DMS153 (cell line): ENCODE data around the gene INVS.

Experiments
- DNase-seq: peaks from one replicate; lab custom pipeline; 2025; lab: John Stamatoyannopoulos, UW

INVS gene

DNA sequence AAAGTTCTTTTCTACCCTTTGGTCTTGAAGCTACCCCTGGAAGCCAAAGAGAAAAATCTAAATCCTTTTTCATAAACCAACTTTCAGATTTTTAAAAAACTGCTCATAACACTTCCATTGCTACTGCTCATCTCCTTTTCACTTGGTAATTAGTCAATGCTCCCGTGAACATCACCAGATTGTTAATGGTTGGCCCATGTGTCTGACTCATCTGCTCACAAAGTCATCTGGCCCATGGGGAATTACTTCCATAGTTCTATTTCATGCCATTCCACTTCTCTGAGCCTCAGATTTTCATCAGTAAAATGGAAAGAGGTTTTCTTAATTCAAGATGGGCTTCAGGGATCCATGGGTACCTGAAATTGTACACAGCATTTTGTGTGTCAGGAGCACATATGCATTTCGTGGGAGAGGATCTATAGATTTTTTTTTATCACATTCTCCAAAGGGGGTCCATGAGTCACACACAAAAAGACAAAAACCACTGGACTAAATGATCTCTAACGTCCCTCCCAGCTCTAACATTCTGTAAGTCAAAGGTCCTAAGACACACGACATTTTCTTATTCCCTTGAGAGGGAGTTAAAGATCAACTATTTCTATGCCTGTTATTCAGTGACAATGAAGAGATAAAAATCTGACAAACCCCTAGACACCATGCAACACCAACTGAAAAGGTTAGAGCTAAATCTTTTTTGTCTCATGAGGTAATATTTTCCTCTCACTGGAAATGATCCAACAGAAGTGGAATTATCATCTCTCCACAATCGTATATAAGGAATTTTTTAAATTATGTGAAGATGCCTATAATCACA, 178.3 kb downstream of the INVS start:
- no peak for DNase-seq

DNA sequence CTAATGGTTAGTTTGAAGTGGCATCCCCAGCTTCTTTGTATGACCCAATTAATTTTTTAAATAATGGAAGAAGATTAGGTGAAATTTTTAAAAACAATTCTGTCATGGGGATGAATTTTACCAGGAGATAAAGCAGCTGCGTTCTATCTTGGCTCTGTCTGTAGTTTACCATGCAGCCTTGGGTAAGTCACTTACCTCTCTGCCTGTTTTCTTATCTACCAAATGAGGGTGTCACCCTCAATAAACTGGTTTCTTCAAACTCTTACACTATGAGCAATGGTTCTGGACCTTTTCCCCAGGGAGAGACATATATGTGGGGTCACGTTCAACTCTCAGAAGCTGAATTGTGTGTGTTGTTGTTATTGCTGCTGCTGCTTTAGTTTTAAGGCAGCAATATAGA, 182.0 kb downstream of the INVS start:
- DNase-seq = no peak

DNA sequence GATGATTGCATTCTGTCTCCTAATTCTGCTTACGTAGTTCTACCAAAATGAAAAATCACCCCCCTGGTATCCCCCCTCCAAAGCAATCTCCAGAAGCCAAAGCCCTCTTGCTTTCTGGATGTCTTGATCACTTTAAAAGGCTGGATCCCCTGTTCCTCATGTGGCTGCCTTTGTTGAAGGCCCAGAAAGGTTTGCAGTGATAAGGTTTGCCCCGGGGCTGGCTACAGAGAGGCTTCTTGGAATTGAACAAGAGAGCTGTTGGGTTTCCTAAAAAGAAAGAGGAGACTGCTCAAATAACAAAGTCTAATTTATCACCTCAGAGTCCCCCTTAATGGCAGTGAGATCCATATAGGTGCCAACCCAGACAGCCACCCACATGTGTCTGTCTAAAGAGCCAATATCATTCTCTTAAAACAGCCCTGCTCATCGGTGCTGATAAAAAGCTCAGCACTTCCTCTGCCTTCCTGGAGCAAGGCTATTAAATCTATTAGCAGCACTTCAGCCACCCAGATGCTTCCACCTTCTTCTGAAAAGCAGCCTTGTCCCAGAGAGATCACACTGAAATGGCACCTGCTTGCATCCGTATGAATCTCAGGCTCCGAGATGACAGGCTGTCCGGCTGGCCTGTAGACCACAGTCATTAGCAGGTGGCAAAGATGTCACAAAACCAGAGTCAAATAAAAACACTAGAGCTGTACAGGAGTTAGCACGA, 182.8 kb downstream of the INVS start:
- no peak for DNase-seq

DNA sequence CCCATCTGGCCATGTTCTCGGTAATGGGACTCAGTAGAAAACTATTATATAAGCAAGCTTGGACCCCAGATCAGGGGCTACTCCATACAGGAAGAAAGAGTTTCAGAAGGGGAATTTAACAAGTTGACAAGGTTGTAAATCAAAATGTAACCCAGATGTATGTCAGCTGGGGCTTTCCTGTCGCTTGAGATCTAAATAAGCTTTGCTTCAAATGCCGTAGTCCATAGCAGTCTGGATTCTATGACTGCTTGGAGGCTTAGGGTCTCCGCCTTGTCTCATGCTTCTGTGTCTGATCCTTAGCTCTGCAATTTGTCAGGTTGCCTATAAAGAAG, 183.3 kb downstream of the INVS start:
- DNase-seq = no peak

DNA sequence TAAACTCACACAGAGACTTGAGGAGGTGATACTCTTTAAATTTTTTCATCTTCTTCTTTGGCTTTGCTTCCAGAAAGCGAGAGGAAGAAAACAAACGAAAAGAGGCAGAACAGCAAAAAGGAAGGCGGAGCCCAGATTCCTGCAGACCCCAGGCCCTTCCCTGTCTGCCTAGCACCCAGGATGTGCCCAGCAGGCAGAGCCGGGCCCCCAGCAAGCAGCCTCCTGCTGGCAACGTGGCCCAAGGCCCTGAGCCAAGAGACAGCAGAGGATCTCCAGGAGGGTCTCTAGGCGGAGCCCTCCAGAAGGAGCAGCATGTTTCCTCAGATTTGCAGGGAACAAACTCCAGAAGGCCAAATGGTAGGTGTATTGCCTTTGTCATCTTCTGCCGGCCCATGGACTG, 185.2 kb downstream of the INVS start:
- DNase-seq = no peak

DNA sequence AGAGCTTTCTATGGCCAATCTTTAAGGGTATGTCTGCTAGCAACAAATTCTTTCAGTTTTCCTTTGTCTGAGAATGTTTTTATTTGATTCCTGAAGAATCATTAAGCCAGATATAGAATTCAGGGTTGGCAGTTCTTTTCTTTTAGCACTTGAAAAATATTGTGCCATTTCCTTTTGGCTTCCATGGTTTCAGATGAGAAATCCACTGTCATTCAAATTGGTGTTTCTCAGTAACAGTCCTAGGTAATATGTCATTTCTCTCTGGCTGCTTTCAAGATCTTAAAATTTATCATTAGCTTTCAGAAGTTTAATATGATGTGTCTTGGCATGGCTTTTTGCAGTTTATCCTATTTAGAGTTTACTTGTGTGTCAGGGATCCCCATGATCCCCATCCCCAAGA, 186.0 kb downstream of the INVS start:
- DNase-seq = no peak

DNA sequence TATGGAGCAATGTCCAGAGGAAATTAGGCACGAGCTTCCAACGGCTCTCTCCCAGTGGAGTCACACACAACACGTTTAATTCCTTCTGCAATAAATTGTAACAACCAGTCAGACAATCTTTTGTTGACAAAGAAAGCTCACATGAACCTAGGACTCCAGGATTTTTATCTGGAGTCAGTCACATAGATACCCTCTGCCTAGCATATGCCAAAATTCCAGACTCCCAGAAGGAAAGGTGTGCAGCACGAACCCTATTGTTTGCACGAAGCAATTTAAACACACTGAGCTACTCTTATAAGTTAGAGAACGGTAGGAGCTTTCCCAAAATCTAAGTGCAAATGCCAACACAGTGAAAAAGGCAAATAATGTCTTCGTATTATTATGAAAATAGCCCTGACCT, 186.6 kb downstream of the INVS start:
- DNase-seq = no peak

DNA sequence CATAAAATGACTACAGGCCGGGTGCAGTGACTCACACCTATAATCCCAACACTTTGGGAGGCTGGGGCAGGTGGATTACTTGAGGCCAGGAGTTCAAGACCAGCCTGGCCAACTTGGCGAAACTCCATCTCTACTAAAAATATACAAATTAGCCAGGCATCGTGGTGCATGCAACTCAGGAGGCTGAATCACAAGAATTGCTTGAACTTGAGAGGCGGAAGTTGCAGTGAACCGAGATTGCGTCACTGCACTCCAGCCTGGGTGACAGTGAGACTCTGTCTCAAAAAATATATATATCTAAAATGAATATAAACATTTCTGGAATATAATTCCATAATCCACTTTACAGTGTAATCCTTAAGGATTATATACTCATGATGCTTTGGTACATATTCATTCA, 187.2 kb downstream of the INVS start:
- DNase-seq = no peak

DNA sequence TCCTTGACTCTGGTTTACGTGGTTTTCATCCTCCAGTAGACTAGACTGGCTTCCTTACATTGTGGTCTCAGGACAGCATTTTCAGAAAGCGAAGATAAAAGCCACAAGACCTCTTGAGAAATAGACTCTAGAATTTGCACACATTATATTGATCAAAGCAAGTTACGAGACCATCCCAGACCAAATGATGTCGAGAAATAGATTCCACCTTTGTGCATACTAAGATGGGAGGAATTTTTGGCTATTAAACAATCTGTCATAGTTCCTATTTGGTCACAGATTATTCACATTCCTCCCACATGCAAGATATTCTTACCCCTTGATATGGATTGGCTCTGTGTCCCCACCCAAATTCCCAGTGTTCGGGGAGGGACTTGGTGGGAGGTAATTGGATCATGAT, 188.1 kb downstream of the INVS start:
- no peak for DNase-seq

DNA sequence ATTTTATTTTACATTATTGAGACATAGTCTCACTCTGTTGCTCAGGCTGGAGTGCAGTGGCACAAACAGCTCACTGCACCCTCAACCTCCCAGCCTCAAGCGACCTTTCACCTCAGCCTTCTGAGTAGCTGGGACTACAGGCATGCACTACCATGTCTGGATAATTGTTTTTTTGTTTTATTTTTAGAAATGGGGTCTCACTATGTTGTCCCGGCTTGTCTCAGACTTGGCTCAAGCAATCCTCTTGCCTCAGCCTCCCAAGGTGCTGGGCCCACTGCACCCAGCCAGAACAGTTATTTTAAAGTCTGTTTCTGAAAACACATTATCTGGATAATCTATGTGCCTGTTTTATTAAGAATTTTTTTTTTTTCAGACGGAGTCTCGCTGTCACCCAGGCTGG, 191.7 kb downstream of the INVS start:
- no peak for DNase-seq

DNA sequence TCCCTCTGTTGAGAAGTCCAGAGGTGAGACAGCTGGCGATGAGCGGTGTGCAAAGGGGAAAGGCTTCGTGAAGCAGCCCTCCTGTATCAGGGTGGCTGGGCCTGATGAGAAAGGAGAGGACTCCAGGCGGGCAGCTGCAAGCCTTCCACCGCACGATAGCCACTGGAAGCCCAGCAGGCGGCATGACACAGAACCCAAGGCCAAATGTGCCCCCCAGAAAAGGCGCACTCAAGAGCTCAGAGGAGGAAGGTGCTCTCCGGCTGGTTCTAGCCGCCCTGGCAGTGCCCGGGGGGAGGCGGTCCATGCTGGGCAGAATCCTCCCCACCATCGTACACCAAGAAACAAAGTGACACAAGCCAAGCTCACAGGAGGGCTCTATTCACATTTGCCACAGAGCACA, 193.4 kb downstream of the INVS start:
- DNase-seq = no peak

DNA sequence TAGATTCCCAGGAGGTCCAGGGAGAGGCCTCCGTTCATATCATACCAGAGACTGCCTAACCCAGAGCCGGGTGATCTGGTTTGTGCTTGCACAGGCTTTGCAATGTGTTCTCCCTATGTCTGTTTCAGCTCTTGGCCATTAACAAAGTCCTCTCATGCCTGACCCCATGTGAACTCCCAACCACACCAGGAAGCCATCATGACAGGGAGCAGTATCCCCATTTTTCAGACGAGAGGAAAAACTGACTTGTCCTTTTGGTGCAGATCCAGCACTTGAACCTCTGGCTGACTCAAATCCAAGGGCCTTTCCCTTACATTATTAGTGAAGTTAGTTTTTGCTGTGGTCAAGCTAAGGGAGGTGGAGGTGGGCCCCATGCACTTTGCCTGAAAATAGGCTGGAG, 195.3 kb downstream of the INVS start:
- DNase-seq = no peak

DNA sequence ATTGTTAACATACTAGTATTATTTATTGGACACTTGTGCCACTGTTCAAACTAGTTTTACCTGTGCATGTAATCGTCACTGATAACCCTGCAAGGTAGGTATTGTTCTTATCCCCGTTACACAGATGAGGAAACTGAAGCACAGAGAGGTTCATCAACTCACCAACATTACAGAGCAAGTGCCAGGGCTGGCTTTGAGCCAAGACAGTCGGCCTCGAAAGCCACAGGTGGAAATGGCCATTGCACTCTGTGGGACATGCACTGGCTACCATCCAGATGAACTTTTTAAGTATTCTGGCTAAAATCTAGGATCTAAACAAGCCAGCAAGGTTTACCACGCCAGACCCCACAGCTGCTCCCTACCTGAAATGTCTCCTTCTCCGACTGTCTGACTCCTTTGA, 195.8 kb downstream of the INVS start:
- DNase-seq = no peak

DNA sequence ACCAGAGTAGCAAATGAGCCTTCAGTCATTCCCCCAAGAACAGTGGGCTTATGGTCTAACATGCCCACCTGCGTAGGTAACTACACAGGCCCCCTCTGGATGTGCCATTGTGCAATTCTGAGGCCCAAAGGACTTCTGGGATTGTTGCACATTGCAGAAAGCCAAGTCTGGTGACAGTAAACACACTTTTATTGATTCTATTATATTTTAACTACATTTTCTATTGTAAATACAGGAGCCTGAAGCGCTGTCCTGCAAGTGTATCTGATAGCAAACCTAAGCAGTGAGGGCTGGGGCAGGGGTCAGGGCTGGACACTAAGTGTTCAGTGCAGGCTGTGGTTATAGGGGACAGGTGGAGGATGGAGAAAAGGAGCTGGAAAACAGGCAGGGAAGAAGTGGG, 196.2 kb downstream of the INVS start:
- no peak for DNase-seq

DNA sequence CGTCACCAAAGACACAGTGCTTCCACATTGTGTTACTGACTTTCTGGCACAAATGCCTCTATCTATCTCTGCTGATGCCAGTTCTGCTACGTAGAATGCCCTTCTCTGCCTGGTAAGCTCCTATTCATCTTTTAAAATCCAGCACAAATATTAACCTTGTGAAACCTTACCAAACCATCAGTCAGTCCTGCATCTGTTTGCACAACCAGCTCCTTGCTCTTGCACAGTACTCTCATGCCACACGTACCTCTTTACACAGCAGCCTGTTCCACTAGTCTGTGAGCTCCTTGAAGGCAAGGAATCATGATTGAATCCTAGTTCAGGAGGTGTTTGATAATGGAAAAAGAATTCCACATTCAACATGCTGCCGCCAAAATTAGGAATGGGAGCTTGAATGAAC, 197.4 kb downstream of the INVS start:
- no peak for DNase-seq

DNA sequence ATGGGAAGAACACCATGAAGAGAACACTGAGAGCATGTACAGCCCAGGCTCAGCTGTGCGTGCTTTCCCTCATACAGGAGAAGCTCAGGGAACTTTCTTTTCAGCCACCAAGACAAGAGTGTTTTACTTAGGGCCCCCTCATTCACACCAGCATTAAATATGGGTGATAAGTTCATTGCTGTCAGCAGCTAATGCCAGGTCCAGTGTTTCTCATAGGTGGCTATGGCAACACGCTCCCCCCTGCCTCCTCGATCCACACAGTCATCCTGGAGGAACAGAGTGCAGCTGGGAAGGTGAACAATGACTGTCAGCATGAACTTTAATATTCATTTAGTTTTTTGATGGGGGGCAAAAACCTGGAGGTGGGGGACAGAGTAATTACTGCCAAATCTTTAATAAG, 199.3 kb downstream of the INVS start:
- DNase-seq = no peak

DNA sequence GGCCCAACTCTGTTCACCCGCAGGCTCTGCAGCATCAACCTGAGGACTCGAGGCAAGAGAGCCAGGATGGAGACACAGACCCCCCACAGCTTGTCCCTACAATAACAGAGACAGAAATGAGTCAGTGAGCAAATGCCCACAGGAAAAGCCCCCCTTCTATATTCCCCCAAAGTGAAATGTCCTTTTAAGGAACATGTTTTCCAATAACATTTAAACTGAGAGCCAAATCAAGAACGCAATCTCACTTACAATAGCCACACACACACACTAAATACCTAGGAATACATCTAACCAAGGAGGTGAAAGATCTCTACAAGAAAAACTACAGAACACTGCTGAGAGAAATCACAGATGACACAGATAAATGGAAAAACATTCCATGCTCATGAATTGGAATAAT, 204.7 kb downstream of the INVS start:
- no peak for DNase-seq

DNA sequence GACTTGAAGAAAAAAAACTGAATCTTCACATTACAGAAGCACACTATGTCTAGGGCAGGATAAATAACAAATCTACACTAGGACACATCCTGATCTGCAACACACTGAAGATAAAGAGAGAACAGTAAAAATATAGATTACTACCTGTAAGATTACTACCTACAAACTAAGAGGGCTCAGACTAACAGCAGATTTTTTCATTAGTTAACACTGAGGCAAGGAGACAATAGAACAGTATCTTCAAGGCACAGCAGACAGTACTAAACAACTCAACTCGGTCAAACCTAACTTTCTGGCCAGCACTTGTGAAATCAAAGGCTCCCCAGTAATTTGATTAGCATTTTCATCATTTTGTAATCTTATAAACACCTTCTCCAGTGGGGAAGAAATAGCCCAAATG, 207.2 kb downstream of the INVS start:
- DNase-seq = no peak

DNA sequence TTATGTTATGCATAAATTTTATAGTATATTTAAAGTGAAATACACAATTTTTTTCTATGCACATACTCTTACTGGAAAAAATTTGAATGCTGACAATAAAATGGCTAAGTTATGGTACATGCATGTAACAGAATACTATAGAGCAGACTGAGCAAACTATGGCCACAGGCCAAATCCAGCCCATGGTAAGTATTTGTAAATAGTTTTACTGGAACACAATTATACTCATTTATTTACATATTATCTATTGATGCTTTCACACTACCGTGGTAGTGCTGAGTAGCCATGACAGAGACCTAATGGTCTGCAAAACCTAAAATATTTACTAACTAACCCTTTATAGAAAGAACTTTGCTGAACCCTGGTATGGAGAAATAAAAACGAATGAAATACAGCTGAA, 208.0 kb downstream of the INVS start:
- no peak for DNase-seq

DNA sequence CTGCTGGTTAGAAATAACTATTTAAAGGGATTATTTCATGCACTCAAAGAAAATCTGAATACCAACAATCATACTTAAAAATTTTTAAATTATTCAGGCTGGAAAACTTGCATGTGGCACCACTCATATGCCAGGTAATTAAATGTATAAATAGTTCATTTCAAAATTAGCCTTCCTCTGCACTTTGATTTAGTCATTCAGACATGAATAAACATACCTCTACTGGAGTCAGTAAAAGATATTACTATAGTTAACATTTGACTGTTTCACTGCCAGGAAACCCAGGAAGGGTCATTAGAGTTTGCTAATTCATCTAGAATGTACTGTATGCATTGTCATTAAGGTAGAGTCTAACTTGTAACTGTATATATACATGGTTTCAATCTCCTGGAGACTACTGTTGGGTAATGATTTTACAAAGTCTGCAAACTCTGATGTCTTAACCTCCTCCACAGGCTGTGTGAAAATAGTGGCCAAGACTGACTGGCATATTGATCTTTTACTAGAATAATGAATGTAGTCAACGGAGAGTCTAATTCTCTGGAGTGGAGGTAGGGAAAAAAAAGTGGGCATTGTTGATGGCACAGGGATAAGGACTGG, 210.0 kb downstream of the INVS start:
- DNase-seq = no peak

DNA sequence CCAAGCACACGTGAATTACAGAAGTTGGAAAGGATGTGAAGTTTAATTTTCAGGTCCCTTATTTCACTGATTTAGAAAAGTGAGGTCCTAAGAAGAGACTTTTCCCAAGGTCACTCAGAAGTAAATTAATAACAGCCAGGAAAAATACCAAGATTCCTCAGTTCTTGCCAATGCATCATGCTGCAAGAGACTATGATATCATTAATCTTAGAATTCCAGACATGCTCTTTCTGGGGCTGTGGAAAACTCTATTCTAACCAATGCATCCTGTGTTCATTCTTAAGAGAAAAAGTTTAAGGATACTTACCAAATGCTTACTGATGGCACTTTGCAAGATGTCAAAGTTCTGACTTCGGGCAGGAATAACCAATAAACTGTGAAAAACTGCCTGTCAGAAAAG, 210.9 kb downstream of the INVS start:
- DNase-seq = no peak

DNA sequence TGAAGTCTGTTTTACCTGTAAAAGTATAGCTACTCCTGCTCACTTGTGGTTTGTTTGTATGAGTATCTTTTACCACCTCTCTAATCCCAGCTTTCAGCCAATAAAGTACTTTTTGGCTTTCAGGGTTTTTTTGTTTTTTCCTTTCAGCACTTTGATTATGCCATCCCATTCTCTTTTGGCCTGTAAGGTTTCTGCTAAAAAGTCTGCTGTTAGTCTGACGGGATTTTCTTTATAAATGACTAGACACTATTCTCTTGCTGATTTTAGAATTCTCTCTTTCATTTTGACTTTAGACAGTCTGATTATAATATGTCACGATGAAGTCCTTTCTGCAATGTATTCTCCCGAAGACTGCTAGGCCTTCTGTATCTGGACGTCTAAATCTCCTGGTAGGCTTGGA, 216.5 kb downstream of the INVS start:
- DNase-seq = no peak

DNA sequence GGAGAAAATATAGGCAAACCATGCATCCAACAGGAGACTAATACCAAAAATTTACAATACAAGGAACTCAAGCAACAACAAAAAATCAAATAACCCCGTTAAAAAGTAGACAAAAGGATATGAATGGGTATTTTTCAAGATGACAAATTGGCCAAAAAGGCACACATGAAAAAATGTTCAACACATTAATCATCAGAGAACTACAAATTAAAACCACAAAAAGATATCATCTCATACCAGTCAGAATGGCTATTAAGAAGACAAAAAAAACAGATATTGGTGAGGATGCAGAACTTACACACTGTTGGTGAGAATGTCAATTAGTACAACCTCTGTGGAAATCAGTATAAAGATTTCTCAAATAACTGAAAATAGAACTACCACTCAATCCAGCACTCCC, 218.7 kb downstream of the INVS start:
- DNase-seq = no peak
